Neural progenitor cell (in vitro differentiated cells): Measurements from ENCODE around the gene TSC2.

ENCODE experiments used
- CTCF ChIP-seq: fragments of 200-600 bp; sonication (generic); IDR thresholded peaks from 2 replicates; pipeline ENCODE4 v1.5.1; 2017; ENCODE audit warnings: antibody characterized with exemption, mild to moderate bottlenecking
- EZH2phosphoT487 ChIP-seq: fragments of 200-600 bp; sonication (generic); IDR thresholded peaks from 2 replicates; pipeline ENCODE4 v1.6.1; 2017; ENCODE audit warnings: antibody characterized with exemption

DNA sequence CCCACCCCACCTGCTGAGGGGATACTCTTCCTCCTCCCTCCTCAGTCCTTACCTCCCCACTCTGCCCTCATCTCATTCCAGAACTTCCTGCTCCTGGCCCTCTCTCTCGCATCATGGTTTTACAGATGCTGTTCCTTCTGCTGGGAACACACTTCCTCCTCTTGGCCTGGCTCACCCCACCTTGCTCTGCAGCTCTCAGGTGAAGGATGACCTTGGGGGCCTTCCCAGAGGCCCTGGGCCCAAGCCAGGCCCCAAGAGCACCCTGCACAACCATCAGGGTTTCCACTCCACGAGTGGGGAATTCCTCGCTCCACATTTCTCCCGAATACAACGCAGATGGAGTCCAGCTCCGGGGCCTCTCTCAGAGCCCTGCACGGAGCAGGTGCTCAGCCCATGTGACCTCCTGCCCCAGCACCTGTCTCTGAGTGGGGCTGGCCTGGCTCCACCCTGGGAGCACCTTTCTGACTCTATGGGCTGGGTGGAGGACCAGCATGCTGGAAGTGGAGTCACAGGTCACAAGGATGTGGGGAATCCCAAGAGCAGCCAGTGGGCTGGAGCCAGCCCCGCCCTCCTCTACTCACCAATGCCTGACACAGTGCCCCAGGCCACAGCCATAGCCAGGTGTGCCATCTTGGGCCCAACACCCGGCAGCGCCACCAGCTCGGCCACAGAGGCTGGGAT lies 4.7 kb upstream of the TSC2 start:
- TF ChIP-seq CTCF (no peak), EZH2phosphoT487 (no peak)
